ENCODE results near the gene CACNG3. TPM values are rescaled to one million over a fixed set of nuclear protein-coding genes. Genes with fewer than 3 reads are reported as not detected.
"Not testable (repeated sequence)": the region's sequence is repeated elsewhere in the genome, so short reads cannot be mapped to it uniquely, and the experiment has no call there.

Gene CACNG3
- total and polyA plus RNA-seq, 2 donors (not counting 1 experiment from before 2014, with no cell fraction given) = not detected

DNA sequence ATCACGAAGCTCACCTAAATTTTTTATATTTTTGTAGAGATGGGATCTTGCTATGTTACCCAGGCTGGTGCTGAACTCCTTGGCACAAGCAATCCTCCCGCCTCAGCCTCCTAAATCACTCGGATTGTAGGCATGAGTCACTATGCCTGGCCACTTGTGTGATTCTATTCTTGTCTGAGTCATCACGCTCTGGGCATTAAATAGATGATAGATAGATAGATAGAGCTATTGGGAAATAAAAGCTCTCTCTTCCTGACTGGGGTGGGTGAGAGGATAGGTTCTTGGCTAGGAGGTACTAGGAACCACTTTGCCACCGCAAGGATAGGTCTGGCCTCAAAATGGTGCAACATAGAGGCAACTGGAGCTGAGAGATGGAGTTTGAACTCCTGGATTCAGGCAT, 21.4 kb upstream of the CACNG3 start:
- Mint-ChIP-seq H3K9me3 (ENCODE audit: insufficient read depth) (peaks cover 2% of the 10 kb centered on the region), H3K4me1 (no peaks in the 10 kb centered on the region), H3K27ac (no peak overlapping the region), H3K27me3 (peaks cover 14% of the 10 kb centered on the region), H3K4me3 (no peak overlapping the region)
- CTCF ChIA-PET = no interaction called here
- Histone ChIP-seq H3K36me3 (replicated peaks in 1 of 2; ENCODE audit: control extremely low read depth in 1 of 2, control insufficient read depth in 1 of 2, extremely low read depth in 1 of 2, insufficient read depth in 2 of 2, low read length in 1 of 2) (no peaks in the 10 kb centered on the region), H3K9me3 (ENCODE audit: control extremely low read depth in 1 of 3, control insufficient read depth in 2 of 3, insufficient read depth in 1 of 3, low read length in 2 of 3) (peaks cover 4 to 19% (median 14%) of the 10 kb centered on the region in 3 donors), H3K79me2 (ENCODE audit: control insufficient read depth, insufficient read depth, low read length) (no peaks in the 10 kb centered on the region), H3K4me1 (ENCODE audit: control insufficient read depth in 2 of 2, insufficient read depth in 2 of 2, low read length in 2 of 2) (no peaks in the 10 kb centered on the region), H4K20me1 (ENCODE audit: control insufficient read depth, insufficient read depth, low read length, poor library complexity, severe bottlenecking) (no peaks in the 10 kb centered on the region), H3K4me3 (ENCODE audit: control extremely low read depth in 1 of 5, extremely low read depth in 1 of 5, insufficient read depth in 1 of 5, low read depth in 2 of 5, low read length in 4 of 5) (no peak overlapping the region), H3K9ac (ENCODE audit: low read length) (no peak overlapping the region), H3K27ac (ENCODE audit: low read length in 2 of 2) (no peak overlapping the region), H2AFZ (ENCODE audit: insufficient read depth, low read depth, low read length, poor library complexity, severe bottlenecking) (no peak overlapping the region), H3K27me3 (replicated peaks in 1 of 4; ENCODE audit: control extremely low read depth in 1 of 4, control insufficient read depth in 3 of 4, insufficient read depth in 4 of 4, low read length in 3 of 4) (peaks cover 0 to 11% (median 0%) of the 10 kb centered on the region in 4 experiments), H3K4me2 (replicated peaks; ENCODE audit: low read depth, low read length, poor library complexity, severe bottlenecking) (no peak overlapping the region)
- TF ChIP-seq, protein P1, sequence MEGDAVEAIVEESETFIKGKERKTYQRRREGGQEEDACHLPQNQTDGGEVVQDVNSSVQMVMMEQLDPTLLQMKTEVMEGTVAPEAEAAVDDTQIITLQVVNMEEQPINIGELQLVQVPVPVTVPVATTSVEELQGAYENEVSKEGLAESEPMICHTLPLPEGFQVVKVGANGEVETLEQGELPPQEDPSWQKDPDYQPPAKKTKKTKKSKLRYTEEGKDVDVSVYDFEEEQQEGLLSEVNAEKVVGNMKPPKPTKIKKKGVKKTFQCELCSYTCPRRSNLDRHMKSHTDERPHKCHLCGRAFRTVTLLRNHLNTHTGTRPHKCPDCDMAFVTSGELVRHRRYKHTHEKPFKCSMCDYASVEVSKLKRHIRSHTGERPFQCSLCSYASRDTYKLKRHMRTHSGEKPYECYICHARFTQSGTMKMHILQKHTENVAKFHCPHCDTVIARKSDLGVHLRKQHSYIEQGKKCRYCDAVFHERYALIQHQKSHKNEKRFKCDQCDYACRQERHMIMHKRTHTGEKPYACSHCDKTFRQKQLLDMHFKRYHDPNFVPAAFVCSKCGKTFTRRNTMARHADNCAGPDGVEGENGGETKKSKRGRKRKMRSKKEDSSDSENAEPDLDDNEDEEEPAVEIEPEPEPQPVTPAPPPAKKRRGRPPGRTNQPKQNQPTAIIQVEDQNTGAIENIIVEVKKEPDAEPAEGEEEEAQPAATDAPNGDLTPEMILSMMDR (IDR thresholded peaks at IDR 0.05) = no peak
- TF ChIP-seq EZH2 (IDR thresholded peaks at IDR 0.05; ENCODE audit: borderline replicate concordance, insufficient read depth, low read depth, low read length, poor library complexity, severe bottlenecking) = no peak
- intact Hi-C loops (cut with micrococcal nuclease) = no loop called here
- DNase-seq (no peak), ATAC-seq (ENCODE audit: low read depth) (no peak)
- POLR2A ChIA-PET = no interaction called here
- WGBS (ENCODE audit: insufficient coverage) = 91% methylated on average over 4 of the region's 5 CpGs

DNA sequence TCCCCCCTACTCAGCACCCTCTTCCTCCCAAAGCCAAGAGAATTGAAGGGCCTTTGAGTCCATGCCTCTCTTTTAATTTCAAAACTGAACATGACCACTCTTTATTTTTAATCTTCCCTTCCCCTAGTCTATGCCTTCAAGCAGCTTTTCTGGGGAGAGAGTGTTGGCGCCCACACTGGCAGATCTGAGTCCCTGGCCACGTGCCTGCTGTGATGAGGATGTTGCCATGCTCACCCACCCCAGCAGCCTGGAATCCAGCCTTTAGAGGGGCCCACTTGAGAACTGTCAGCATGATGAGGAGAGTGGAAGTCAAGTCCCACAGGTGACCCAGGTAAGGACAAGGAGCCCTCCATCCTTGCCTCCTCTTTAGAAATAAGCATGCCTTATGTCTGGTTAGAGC, 20.3 kb upstream of the CACNG3 start:
- H3K27ac Mint-ChIP-seq = no peak overlapping the region
- CTCF ChIA-PET = interaction anchor here (1.0 kb wide), 1 partner anchor 27 kb away, joined by 3 read pairs; no protein-coding TSS in a partner anchor
- intact Hi-C loops (cut with micrococcal nuclease) = no loop called here

DNA sequence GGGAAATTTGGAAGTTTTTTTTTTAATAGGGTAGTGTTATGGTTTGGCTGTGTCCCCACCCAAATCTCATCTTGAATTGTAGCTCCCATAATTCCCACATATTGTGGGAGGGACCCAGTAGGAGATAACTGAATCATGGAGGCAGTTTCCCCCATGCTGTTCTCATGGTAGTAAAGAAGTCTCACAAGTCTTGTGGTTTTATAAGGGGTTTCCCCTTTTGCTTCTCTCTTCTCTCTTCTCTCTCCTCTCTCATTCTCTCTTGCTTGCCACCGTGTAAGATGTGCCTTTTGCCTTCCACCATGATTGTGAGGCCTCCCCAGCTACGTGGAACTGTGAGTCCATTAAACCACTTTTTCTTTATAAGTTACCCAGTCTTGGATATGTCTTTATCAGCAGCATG, 17.3 kb upstream of the CACNG3 start:
- H2AFZ ChIP-seq (ENCODE audit: insufficient read depth, low read depth, low read length, poor library complexity, severe bottlenecking); H3K36me3 ChIP-seq (replicated peaks in 1 of 2; ENCODE audit: control extremely low read depth in 1 of 2, control insufficient read depth in 1 of 2, extremely low read depth in 1 of 2, insufficient read depth in 2 of 2, low read length in 1 of 2); H3K4me1 Mint-ChIP-seq; H3K4me3 Mint-ChIP-seq; POLR2A ChIA-PET; H3K4me1 ChIP-seq (ENCODE audit: control insufficient read depth in 2 of 2, insufficient read depth in 2 of 2, low read length in 2 of 2); H3K27ac Mint-ChIP-seq; DNase-seq; H4K20me1 ChIP-seq (ENCODE audit: control insufficient read depth, insufficient read depth, low read length, poor library complexity, severe bottlenecking); ATAC-seq (ENCODE audit: low read depth); H3K4me2 ChIP-seq (replicated peaks; ENCODE audit: low read depth, low read length, poor library complexity, severe bottlenecking); intact Hi-C loops (cut with micrococcal nuclease); H3K27me3 ChIP-seq (replicated peaks in 1 of 4; ENCODE audit: control extremely low read depth in 1 of 4, control insufficient read depth in 3 of 4, insufficient read depth in 4 of 4, low read length in 3 of 4); H3K79me2 ChIP-seq (ENCODE audit: control insufficient read depth, insufficient read depth, low read length); H3K9ac ChIP-seq (ENCODE audit: low read length); H3K4me3 ChIP-seq (ENCODE audit: control extremely low read depth in 1 of 5, extremely low read depth in 1 of 5, insufficient read depth in 1 of 5, low read depth in 2 of 5, low read length in 4 of 5); H3K9me3 Mint-ChIP-seq (ENCODE audit: insufficient read depth); H3K27ac ChIP-seq (ENCODE audit: low read length in 2 of 2): not testable (repeated sequence)
- H3K9me3 ChIP-seq (ENCODE audit: control extremely low read depth in 1 of 3, control insufficient read depth in 2 of 3, insufficient read depth in 1 of 3, low read length in 2 of 3) = peaks cover 8 to 19% (median 15%) of the 10 kb centered on the region in 3 donors
- CTCF ChIA-PET = interaction anchor here (1.7 kb wide), 1 partner anchor 14 kb away, joined by 4 read pairs; no protein-coding TSS in a partner anchor
- WGBS (ENCODE audit: insufficient coverage) = 80% methylated on average over 1 of the region's 2 CpGs
- peaks cover 18% of the 10 kb centered on the region for H3K27me3 Mint-ChIP-seq

More for the DNA sequence above, 20.3 kb upstream of the CACNG3 start:
- peaks cover 6 to 19% (median 15%) of the 10 kb centered on the region in 3 donors for H3K9me3 ChIP-seq (ENCODE audit: control extremely low read depth in 1 of 3, control insufficient read depth in 2 of 3, insufficient read depth in 1 of 3, low read length in 2 of 3)
- Mint-ChIP-seq H3K4me3 (no peak overlapping the region), H3K9me3 (ENCODE audit: insufficient read depth) (peaks cover 2% of the 10 kb centered on the region), H3K4me1 (no peaks in the 10 kb centered on the region), H3K27me3 (peaks cover 14% of the 10 kb centered on the region)
- H3K4me2 ChIP-seq (replicated peaks; ENCODE audit: low read depth, low read length, poor library complexity, severe bottlenecking) = no peak overlapping the region
- H3K27me3 ChIP-seq (replicated peaks in 1 of 4; ENCODE audit: control extremely low read depth in 1 of 4, control insufficient read depth in 3 of 4, insufficient read depth in 4 of 4, low read length in 3 of 4) = peaks cover 0 to 11% (median 0%) of the 10 kb centered on the region in 4 experiments
- H3K27ac ChIP-seq (ENCODE audit: low read length in 2 of 2) = no peak overlapping the region
- ATAC-seq (ENCODE audit: low read depth) (no peak), DNase-seq (no peak)
- H3K4me3 ChIP-seq (ENCODE audit: control extremely low read depth in 1 of 5, extremely low read depth in 1 of 5, insufficient read depth in 1 of 5, low read depth in 2 of 5, low read length in 4 of 5) = no peak overlapping the region
- no peak overlapping the region for H2AFZ ChIP-seq (ENCODE audit: insufficient read depth, low read depth, low read length, poor library complexity, severe bottlenecking)
- H3K4me1 ChIP-seq (ENCODE audit: control insufficient read depth in 2 of 2, insufficient read depth in 2 of 2, low read length in 2 of 2) = no peaks in the 10 kb centered on the region
- TF ChIP-seq, protein P1 (IDR thresholded peaks at IDR 0.05) = no peak
- no peaks in the 10 kb centered on the region for H4K20me1 ChIP-seq (ENCODE audit: control insufficient read depth, insufficient read depth, low read length, poor library complexity, severe bottlenecking)
- 33% methylated on average over 1 of the region's 2 CpGs for WGBS (ENCODE audit: insufficient coverage)
- H3K36me3 ChIP-seq (replicated peaks in 1 of 2; ENCODE audit: control extremely low read depth in 1 of 2, control insufficient read depth in 1 of 2, extremely low read depth in 1 of 2, insufficient read depth in 2 of 2, low read length in 1 of 2) = no peaks in the 10 kb centered on the region
- POLR2A ChIA-PET = no interaction called here
- H3K79me2 ChIP-seq (ENCODE audit: control insufficient read depth, insufficient read depth, low read length) = no peaks in the 10 kb centered on the region
- H3K9ac ChIP-seq (ENCODE audit: low read length) = no peak overlapping the region
